Endothelial cell of umbilical vein (primary cell): ENCODE results near the gene KLK1. TPM values are rescaled to one million over a fixed set of nuclear protein-coding genes. Genes with fewer than 3 reads are reported as not detected.

Source experiments
- BruUV-seq: library from RNA; stranded (reverse); fragments of 400-500 nt; replicated peaks from 2 replicates; lab custom pipeline; 2021; lab: Mats Ljungman, UMichigan
- CTCF ChIA-PET: fragments of 300-600, 350-600 bp; sonication (Branson Sonifier 250); formaldehyde crosslinking; loops from one replicate; lab custom pipeline; 2021; ENCODE audit warnings: antibody characterized with exemption, inconsistent platforms; lab: Charles Lee
- POLR2A ChIA-PET: fragments of 300-600, 350-600 bp; sonication (Branson Sonifier 250); formaldehyde crosslinking; loops from one replicate; lab custom pipeline; 2021; ENCODE audit warnings: antibody characterized with exemption, inconsistent platforms; lab: Charles Lee
- DNase-seq: peaks from one replicate; pipeline ENCODE4 v3.0.0-alpha.2; 2011; ENCODE audit warnings: low read depth, low spot score
- FAIRE-seq: peaks from 2 replicates; lab custom pipeline; 2011; peaks lifted over from hg19 to GRCh38; lab: Jason Lieb, UNC
- H2AFZ ChIP-seq: 2 replicates; pipeline ENCODE4 v1.6.0; 2012; ENCODE audit warnings: low read depth, low read length, control low read depth, inconsistent platforms
- H3K27ac ChIP-seq: 2 replicates; pipeline ENCODE4 v1.5.1; 2011; ENCODE audit warnings: low read depth, mild to moderate bottlenecking, control low read depth, low read length, moderate library complexity; ENCODE audit not compliant: insufficient read depth
- H3K27me3 ChIP-seq, 2 experiments: 2 replicates each; pipeline versions ENCODE4 v1.6.0 to v1.6.1; 2011; ENCODE audit warnings: low read length in 2 of 2, mixed read lengths in 1 of 2; ENCODE audit not compliant: control insufficient read depth in 2 of 2, insufficient read depth in 2 of 2
- H3K36me3 ChIP-seq, 2 experiments: 2 replicates in 1 of 2; 3 replicates in 1 of 2; pipeline ENCODE4 v1.5.1; 2011; ENCODE audit warnings: low read length in 2 of 2, mild to moderate bottlenecking in 1 of 2, moderate library complexity in 1 of 2; ENCODE audit not compliant: control insufficient read depth in 2 of 2, insufficient read depth in 2 of 2; ENCODE audit errors: extremely low read depth in 1 of 2
- H3K4me1 ChIP-seq: 3 replicates; pipeline ENCODE4 v1.5.1; 2011; ENCODE audit warnings: mild to moderate bottlenecking, low read length; ENCODE audit not compliant: control insufficient read depth, insufficient read depth; ENCODE audit errors: extremely low read depth
- H3K4me2 ChIP-seq: 2 replicates; pipeline ENCODE4 v1.6.1; 2011; ENCODE audit warnings: low read length, control low read depth, mixed read lengths; ENCODE audit not compliant: insufficient read depth
- H3K4me3 ChIP-seq, 3 experiments: fragments of 200-600 bp in 1 of 3; sonication (generic), shearing (Covaris generic) in 1 of 3; replicated peaks in 1 of 3; 2 replicates each; pipeline ENCODE4 v1.5.1; 2011 to 2016; ENCODE audit warnings: control low read depth in 3 of 3, low read length in 3 of 3, mild to moderate bottlenecking in 2 of 3, inconsistent platforms in 1 of 3, low read depth in 1 of 3, moderate library complexity in 1 of 3; ENCODE audit not compliant: insufficient read depth in 1 of 3
- H3K79me2 ChIP-seq: 2 replicates; pipeline ENCODE4 v1.6.0; 2012; ENCODE audit warnings: low read length, inconsistent platforms; ENCODE audit not compliant: control insufficient read depth, insufficient read depth
- H3K9ac ChIP-seq: replicated peaks from 2 replicates; pipeline ENCODE3; 2011; ENCODE audit warnings: low read length, control low read depth; ENCODE audit not compliant: insufficient read depth; ENCODE audit errors: extremely low read depth
- H3K9me1 ChIP-seq: replicated peaks from 3 replicates; pipeline ENCODE4 v1.6.0; 2011; ENCODE audit warnings: mild to moderate bottlenecking, low read length; ENCODE audit not compliant: control insufficient read depth, insufficient read depth; ENCODE audit errors: extremely low read depth
- H3K9me3 ChIP-seq: replicated peaks from 2 replicates; pipeline ENCODE4 v1.5.1; 2012; ENCODE audit warnings: low read length, inconsistent platforms; ENCODE audit not compliant: control insufficient read depth, insufficient read depth
- H4K20me1 ChIP-seq: replicated peaks from 2 replicates; pipeline ENCODE3; 2011; ENCODE audit warnings: mild to moderate bottlenecking, low read length; ENCODE audit not compliant: control insufficient read depth, insufficient read depth; ENCODE audit errors: extremely low read depth
- FOS ChIP-seq: IDR thresholded peaks from 2 replicates; pipeline ENCODE4 v1.6.1; 2011; ENCODE audit warnings: mild to moderate bottlenecking, low read length, moderate library complexity, borderline replicate concordance; ENCODE audit not compliant: insufficient read depth
- GATA2 ChIP-seq: IDR thresholded peaks from 2 replicates; pipeline ENCODE4 v1.7.0; 2011; ENCODE audit warnings: low read depth, mild to moderate bottlenecking, moderate library complexity, mixed read lengths, low read length; ENCODE audit not compliant: insufficient read length, insufficient read depth
- MAX ChIP-seq: IDR thresholded peaks from 2 replicates; pipeline ENCODE4 v1.6.1; 2011; ENCODE audit not compliant: insufficient read depth, insufficient read length
- MYC ChIP-seq: IDR thresholded peaks from one replicate; pipeline ENCODE4 v1.6.1; 2011; ENCODE audit warnings: mild to moderate bottlenecking, low read depth, low read length
- POLR2AphosphoS5 ChIP-seq: IDR thresholded peaks from 2 replicates; pipeline ENCODE4 v1.6.1; 2012; ENCODE audit warnings: low read depth, mild to moderate bottlenecking, control low read depth, low read length, moderate library complexity; ENCODE audit not compliant: insufficient read depth
- dilution Hi-C: fragments of 300-500 bp; cut with MboI; formaldehyde crosslinking; loops from one replicate; pipeline ENCODE4 v1.15.0; 2019; ENCODE audit warnings: low sequenced_read_pairs; ENCODE audit not compliant: extremely low pct_ligation_motif_present
- intact Hi-C: fragments of 100-400 bp; cut with micrococcal nuclease; formaldehyde crosslinking; loops from one replicate; pipeline ENCODE4 v1.10.0; 2022
- polyA plus RNA-seq, 4 experiments: library from polyadenylated mRNA; depleted of rRNA in 3 of 4; stranded (reverse) in 3 of 4; unstranded in 1 of 4; fragments of >200 nt; gene quantifications; 2 replicates each; pipeline versions ENCODE4 v1.2.1 to v1.2.3, GENCODE V29; 2011 to 2012; ENCODE audit warnings: missing spikeins in 1 of 4
- total RNA-seq: library from RNA; stranded (reverse); gene quantifications from 2 replicates; pipeline ENCODE4 v1.2.3, GENCODE V29; 2021

The KLK1 gene
- total and polyA plus RNA-seq, 2 donors (not counting 3 experiments of a cell fraction or from before 2014, with no cell fraction given): 0.08 TPM; not detected in 1

- Histone ChIP-seq H3K27me3 (no peaks in the 10 kb centered on the region), H3K79me2 (peaks cover 45% of the 10 kb centered on the region), H3K9me1 (no peaks in the 10 kb centered on the region), H3K4me3 (no peak overlapping the region), H3K4me1 (peaks cover 12% of the 10 kb centered on the region), H3K9ac (no peak overlapping the region), H3K9me3 (no peaks in the 10 kb centered on the region), H3K36me3 (peaks cover 19 to 22% of the 10 kb centered on the region in 2 experiments), H4K20me1 (no peaks in the 10 kb centered on the region), H3K27ac (no peak overlapping the region), H2AFZ (no peak overlapping the region), H3K4me2 (no peak overlapping the region)
- ChIA-PET POLR2A (no interaction called here), CTCF (interaction anchor here (1.9 kb wide), 1 partner anchor 15 kb away, joined by 7 read pairs; no protein-coding TSS in a partner anchor)
- BruUV-seq: no TSS peak
- intact Hi-C loops: no loop called here
- FAIRE-seq: no peak
- no peak for DNase-seq
- dilution Hi-C loops: no loop called here
- no peak for TF ChIP-seq FOS
- no peak for TF ChIP-seq MAX
- no peak for TF ChIP-seq MYC
- TF ChIP-seq GATA2: no peak
- no peak for TF ChIP-seq POLR2AphosphoS5
Observed at GRCh38 chr19:50798659-50799546, 24.7 kb downstream of the KLK1 start.
